Gastrocnemius medialis (tissue), 4 donors: Measurements from ENCODE around the gene TNXB.

Source experiments
- POLR2A ChIP-seq, 2 donors: fragments of 450-650 bp; IDR thresholded peaks; one replicate each; pipeline ENCODE4 v1.6.1; 2017; ENCODE audit warnings: antibody characterized with exemption in 2 of 2, mild to moderate bottlenecking in 2 of 2, moderate library complexity in 2 of 2
- TF ChIP-seq, protein P1 (sequence below), 5 experiments: fragments of 450-650 bp in 3 of 5; fragments of 200-600 bp in 2 of 5; sonication (generic) in 2 of 5; IDR thresholded peaks in 4 of 5; conservative IDR thresholded peaks in 1 of 5; 1 replicate in 4 of 5; 2 replicates in 1 of 5; pipeline ENCODE4 v1.5.1; 2016 to 2019; ENCODE audit warnings: antibody characterized with exemption in 5 of 5, mild to moderate bottlenecking in 3 of 5, moderate library complexity in 3 of 5

DNA sequence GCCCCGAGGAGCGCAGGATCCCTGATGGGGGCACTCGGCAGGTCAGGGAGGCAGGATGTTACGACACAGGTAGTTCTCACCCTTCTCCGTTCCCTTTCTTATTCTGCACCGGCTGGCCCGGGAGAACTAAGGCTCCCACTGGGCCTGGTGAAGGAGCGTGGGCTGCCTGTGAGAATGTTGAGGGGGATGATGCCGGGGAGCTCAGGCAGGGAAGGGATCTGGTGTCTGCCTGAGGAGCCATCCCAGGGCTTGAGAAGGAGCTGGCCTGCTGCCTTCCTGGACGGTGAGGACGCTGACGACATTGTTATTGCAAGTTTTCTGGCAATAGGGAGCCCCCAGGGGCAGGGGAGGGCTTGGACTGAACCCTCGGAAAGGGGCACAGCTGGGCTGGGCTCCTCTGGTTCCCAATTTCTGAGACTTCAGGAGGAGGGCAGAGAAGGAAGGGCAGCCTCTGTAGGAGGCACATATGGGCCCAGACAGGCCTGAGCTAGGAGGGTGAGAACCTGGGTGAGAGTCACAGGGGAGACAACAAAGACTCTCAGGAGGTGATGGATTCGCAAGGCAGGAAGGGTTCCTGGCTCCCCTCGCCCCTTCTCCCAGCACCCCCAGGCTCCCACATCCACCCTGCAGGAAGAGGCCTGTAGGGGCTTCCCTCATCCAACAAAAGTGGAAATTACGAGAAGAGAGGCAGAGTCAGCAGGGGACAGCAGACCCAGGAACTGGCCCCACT is 38.2 kb downstream of the TNXB start:
- TF ChIP-seq, protein P1, sequence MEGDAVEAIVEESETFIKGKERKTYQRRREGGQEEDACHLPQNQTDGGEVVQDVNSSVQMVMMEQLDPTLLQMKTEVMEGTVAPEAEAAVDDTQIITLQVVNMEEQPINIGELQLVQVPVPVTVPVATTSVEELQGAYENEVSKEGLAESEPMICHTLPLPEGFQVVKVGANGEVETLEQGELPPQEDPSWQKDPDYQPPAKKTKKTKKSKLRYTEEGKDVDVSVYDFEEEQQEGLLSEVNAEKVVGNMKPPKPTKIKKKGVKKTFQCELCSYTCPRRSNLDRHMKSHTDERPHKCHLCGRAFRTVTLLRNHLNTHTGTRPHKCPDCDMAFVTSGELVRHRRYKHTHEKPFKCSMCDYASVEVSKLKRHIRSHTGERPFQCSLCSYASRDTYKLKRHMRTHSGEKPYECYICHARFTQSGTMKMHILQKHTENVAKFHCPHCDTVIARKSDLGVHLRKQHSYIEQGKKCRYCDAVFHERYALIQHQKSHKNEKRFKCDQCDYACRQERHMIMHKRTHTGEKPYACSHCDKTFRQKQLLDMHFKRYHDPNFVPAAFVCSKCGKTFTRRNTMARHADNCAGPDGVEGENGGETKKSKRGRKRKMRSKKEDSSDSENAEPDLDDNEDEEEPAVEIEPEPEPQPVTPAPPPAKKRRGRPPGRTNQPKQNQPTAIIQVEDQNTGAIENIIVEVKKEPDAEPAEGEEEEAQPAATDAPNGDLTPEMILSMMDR (IDR thresholded peaks at IDR 0.05 in 4 of 5, conservative IDR thresholded peaks at IDR 0.05 in 1 of 5), result no peak
- TF ChIP-seq POLR2A (IDR thresholded peaks at IDR 0.05), result no peak
